Measurements from ENCODE around the gene GALR1.
"Not testable (repeated sequence)": the region's sequence is repeated elsewhere in the genome, so short reads cannot be mapped to it uniquely, and the experiment has no call there.

GALR1 gene

DNA sequence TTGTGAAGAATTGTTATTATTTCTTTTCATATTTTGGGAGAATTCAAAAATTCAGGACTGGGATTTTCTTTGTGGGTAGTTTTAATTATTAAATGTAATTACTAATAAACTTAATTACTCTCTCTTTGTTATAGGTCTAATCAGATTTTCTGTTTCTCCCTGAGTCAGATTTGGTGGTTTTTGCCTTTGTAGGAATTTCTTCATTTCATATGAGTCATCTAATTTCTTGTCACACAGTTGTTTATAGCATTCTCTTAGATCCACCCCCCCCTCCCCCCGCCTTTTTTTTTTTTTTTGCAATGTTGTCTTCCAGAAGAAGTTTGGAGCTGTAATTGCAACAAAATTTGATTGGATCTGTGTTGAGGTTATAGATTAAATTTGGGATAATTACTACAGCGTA is 26.0 kb upstream of the GALR1 start:
- H3K4me3 Mint-ChIP-seq, result no peak overlapping the region
- H3K9me3 Mint-ChIP-seq, result no peaks in the 10 kb centered on the region
- H3K27ac Mint-ChIP-seq, result peak overlapping the region; percentile 84
- peaks cover 14% of the 10 kb centered on the region for H3K27me3 Mint-ChIP-seq
- H3K36me3 Mint-ChIP-seq (ENCODE audit: low read depth), result no peaks in the 10 kb centered on the region
- peaks cover 23% of the 10 kb centered on the region for H3K4me1 Mint-ChIP-seq (ENCODE audit: low read depth)

DNA sequence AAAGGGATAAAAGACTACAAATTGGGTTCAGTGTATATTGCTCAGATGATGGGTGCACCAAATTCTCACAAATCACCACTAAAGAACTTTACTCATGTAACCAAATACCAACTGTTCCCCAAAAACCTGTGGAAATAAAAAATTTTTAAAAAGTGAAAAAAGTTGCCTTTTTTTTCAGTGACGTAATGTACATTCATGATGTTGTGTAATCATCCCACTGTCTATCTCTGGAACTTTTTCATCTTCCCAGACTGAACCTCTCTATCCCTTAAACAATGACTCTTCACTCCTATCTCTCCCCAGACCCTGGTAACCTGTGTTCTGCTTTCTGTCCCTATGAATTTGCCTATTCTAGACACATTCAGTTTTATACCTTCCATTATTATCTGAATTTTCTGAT is 19.0 kb upstream of the GALR1 start:
- Mint-ChIP-seq H3K4me1 (ENCODE audit: low read depth) (no peaks in the 10 kb centered on the region), H3K36me3 (ENCODE audit: low read depth) (no peaks in the 10 kb centered on the region), H3K27me3 (peaks cover 27% of the 10 kb centered on the region), H3K9me3 (no peaks in the 10 kb centered on the region), H3K27ac (no peak overlapping the region), H3K4me3 (no peak overlapping the region)

DNA sequence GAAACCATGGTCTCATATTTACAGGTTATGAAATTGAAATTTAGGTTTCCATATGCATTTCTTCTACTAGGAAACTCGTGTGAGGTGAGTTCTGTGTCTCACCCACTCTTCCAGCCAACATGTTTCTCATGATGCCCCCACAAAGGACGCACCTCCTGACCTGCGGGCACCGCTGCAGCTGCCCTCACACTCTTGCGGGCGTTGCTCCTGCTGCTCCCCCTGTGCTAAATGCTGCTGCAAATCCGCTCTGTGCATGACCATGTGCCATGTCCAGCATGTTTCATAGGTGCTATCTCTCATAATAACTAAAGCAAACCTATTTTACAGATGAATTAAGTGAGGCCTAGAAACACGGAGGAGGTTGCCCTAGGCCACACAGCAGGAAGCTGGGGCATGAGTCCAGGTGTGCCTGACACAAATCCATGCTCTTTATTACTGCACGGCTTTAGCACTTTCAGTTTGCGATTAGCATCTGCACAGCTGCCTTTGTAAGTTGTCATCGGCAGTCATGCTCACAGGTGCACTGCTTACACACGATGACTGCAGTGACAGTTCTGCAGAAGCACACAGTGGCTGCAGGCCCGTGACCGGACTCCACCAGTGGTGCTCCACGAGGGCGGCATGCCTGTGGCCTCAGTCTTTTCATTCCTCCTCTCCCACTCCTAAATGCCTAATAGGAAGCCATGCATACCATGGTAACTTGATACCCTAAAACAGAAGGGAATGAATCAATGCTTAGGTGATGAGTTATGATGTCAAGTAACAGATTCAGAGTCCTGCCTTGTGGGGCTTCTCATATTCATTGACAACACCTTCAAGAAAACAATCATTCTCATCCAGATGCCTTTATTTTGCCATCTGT is 14.9 kb upstream of the GALR1 start:
- Mint-ChIP-seq H3K36me3 (ENCODE audit: low read depth) (peaks cover 7% of the 10 kb centered on the region), H3K27ac (no peak overlapping the region), H3K4me1 (ENCODE audit: low read depth) (no peaks in the 10 kb centered on the region), H3K27me3 (peaks cover 17% of the 10 kb centered on the region), H3K4me3 (no peak overlapping the region), H3K9me3 (peaks cover 13% of the 10 kb centered on the region)

DNA sequence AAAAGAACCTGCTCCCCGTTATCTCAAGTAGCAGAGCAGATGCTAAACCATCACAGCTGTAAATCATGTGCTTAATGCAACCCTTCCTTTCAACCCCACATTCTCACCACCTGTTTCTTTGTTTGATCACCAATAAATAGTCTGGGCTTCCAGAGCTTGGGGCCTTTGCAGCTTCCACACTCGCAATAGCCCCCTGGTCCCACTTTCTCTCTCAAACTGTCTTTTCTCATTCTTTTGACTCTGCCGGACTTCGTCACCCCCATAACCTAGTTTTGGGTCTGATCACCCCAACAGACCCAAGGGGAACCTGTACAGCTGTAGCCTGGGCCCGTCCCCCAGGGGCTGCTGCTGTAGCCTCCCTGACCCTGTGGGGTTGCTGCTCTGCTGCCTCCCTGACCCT is 10.4 kb upstream of the GALR1 start:
- H3K4me3 Mint-ChIP-seq; H3K36me3 Mint-ChIP-seq (ENCODE audit: low read depth); H3K27ac Mint-ChIP-seq; H3K4me1 Mint-ChIP-seq (ENCODE audit: low read depth): not testable (repeated sequence)
- Mint-ChIP-seq H3K27me3 (peaks cover 10% of the 10 kb centered on the region), H3K9me3 (peaks cover 19% of the 10 kb centered on the region)

DNA sequence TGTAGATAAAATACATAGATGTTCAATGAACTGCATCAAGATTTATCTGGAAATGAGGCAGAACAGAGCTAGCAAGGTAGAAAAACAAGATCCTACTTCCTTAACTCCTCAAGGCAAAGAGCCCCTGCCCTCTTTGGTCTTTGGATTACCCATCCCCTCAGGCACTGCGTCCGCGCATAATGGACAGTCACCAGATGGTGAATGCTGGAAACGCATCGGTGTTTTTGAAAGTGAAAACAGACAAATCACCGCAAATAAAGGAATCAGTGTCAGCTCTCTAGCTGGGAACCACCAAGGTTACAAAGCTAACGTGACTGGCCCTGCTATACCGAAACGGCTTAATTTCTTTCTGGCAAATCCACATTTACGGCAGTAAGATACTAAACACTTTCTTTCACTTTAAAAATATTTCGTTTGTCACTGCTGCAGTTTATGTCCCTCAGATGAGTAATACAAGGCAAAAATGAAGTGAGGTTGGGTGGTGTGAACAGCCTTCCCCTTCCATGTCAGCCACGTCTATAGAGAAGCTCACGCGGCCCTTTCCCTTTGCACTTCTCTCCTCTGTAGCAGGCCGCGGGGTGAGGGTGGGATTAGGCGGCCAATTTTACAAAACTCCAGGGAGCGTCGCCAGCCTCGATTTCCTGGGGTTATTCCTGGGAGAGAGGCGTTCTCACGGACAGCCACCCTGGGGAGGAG is 627 bp upstream of the GALR1 start:
- H3K27me3 Mint-ChIP-seq, result peaks cover 70% of the 10 kb centered on the region
- H3K36me3 Mint-ChIP-seq (ENCODE audit: low read depth), result peaks cover 3% of the 10 kb centered on the region
- H3K4me3 Mint-ChIP-seq, result peak overlapping the region; percentile 63

DNA sequence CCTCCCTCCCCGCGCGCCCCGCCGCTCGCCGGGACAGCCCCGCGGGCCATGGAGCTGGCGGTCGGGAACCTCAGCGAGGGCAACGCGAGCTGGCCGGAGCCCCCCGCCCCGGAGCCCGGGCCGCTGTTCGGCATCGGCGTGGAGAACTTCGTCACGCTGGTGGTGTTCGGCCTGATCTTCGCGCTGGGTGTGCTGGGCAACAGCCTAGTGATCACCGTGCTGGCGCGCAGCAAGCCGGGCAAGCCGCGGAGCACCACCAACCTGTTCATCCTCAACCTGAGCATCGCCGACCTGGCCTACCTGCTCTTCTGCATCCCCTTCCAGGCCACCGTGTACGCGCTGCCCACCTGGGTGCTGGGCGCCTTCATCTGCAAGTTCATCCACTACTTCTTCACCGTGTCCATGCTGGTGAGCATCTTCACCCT is 865 bp downstream of the GALR1 start:
- peaks cover 14% of the 10 kb centered on the region for H3K4me1 Mint-ChIP-seq (ENCODE audit: low read depth)
- H3K4me3 Mint-ChIP-seq, result peak overlapping the region; percentile 23
- H3K27me3 Mint-ChIP-seq, result peaks cover 61% of the 10 kb centered on the region
- H3K36me3 Mint-ChIP-seq (ENCODE audit: low read depth), result peaks cover 3% of the 10 kb centered on the region
- no peak overlapping the region for H3K27ac Mint-ChIP-seq
- peaks cover 9% of the 10 kb centered on the region for H3K9me3 Mint-ChIP-seq

More for the DNA sequence above, 627 bp upstream of the GALR1 start:
- peaks cover 9% of the 10 kb centered on the region for H3K9me3 Mint-ChIP-seq
- peaks cover 14% of the 10 kb centered on the region for H3K4me1 Mint-ChIP-seq (ENCODE audit: low read depth)
- no peak overlapping the region for H3K27ac Mint-ChIP-seq

DNA sequence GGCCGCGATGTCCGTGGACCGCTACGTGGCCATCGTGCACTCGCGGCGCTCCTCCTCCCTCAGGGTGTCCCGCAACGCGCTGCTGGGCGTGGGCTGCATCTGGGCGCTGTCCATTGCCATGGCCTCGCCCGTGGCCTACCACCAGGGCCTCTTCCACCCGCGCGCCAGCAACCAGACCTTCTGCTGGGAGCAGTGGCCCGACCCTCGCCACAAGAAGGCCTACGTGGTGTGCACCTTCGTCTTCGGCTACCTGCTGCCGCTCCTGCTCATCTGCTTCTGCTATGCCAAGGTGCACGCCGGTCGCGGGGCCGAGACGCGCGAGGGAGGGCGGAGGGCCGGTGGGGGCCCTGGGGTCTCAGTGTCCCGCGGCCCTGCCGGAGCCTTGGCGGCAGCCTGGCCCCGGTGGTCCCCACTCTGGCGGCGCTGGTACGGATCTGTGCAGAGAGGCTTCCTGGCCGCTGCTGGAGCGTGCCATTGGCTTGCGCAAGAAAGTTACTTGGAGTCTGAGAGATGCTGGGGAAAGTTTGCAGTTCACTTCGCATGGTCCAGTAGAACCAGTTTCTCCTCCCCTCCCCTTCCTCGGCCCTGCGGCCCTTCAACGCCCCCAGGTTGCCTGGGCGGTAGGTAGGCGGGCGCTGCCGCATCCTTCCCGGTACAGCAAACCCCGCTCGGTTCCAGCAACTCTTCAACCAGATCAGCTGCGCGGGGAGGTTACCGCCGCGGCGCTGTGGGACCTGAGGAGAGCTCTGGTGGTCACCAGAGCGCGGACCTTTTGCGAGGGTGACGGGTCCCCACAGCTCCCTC is 1.5 kb downstream of the GALR1 start:
- H3K27me3 Mint-ChIP-seq, result peaks cover 60% of the 10 kb centered on the region
- H3K4me1 Mint-ChIP-seq (ENCODE audit: low read depth), result peaks cover 14% of the 10 kb centered on the region
- H3K36me3 Mint-ChIP-seq (ENCODE audit: low read depth), result peaks cover 3% of the 10 kb centered on the region
- H3K4me3 Mint-ChIP-seq, result peak overlapping the region; percentile 23
- H3K27ac Mint-ChIP-seq, result no peak overlapping the region
- peaks cover 9% of the 10 kb centered on the region for H3K9me3 Mint-ChIP-seq

DNA sequence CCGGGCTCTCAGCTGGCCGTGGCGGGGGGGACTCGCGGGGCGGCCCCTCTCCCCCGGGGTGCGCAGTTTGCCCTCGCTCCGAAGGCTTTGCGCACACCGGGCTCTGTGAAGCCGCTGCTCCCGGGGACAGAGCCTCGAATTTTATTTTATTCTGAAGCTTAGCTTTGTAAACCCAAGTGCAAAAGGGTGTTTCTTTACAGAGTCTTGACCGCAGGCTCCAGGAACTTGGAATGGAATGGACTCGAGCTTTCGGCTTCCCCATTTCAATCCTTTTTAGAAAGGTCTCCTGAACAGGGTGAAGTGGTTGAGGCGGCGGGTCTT is 2.0 kb downstream of the GALR1 start:
- peaks cover 3% of the 10 kb centered on the region for H3K36me3 Mint-ChIP-seq (ENCODE audit: low read depth)
- no peak overlapping the region for H3K4me3 Mint-ChIP-seq
- H3K4me1 Mint-ChIP-seq (ENCODE audit: low read depth), result peaks cover 14% of the 10 kb centered on the region
- peaks cover 9% of the 10 kb centered on the region for H3K9me3 Mint-ChIP-seq
- H3K27me3 Mint-ChIP-seq, result peaks cover 60% of the 10 kb centered on the region
- H3K27ac Mint-ChIP-seq, result no peak overlapping the region

DNA sequence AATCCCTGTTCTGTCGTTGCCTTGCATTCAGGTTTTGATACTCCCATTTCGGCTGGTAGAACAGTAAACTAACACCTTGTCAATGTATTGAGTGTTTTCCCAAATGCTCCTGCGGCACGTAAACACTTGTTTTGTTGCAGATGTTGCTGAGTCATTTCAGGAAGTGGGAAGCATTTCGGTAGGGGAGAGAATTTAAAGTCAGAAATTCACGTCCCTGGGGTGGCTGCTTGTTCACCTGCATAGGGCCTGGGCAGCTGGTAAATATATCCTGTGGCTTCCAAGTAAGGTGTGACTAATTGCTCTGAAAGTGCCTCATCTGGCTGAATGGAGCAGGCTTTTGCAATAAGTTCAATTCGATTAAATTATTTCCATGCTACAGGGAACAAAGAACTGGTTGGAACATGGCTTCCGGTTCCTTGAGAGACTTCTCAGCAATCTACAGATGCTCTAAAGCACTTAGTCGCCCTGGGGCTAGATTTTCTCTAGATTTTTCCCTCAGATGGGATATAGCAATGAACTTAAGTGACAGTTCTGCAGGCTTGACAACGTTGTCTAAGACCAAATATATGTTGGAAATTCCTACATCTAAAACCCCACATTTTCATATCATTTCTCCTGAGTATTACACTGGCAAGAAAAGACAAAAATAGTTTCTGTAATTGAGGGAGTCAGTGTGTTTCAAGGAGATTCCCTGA is 5.2 kb downstream of the GALR1 start:
- Mint-ChIP-seq H3K4me3 (no peak overlapping the region), H3K36me3 (ENCODE audit: low read depth) (peaks cover 3% of the 10 kb centered on the region), H3K27me3 (peaks cover 42% of the 10 kb centered on the region), H3K9me3 (no peaks in the 10 kb centered on the region), H3K27ac (no peak overlapping the region), H3K4me1 (ENCODE audit: low read depth) (peaks cover 4% of the 10 kb centered on the region)

DNA sequence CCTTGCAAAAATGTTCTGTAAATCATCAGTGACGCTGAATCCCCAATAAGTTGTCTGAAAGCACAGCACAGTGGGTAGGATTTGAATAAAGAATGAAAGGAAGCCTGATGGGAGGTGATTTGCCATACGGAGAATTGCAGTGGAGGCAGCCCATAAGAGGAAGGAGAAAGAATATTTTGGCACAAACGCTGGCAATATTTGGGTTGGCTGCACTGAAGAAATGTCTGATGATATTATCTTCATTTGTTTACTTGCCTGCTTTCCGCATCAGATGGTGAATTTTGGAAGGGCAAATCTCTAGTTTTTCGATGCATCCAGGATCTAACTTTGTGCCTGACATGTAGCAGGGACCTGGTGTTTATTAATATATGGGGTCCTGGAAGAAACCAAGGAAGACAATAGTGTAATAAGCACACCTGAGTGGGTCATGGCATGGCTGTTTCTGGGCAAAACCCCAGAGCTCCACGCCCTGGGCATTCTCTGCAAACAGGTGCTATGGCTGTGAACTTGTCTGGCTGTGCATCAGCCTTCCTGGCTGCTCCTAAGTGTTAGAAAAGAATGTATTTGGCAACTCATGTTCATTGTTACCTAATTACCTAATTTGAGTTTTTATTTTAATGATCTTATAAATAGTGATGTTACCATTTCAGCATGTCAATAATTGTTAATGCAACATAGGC is 5.9 kb downstream of the GALR1 start:
- peaks cover 3% of the 10 kb centered on the region for H3K4me1 Mint-ChIP-seq (ENCODE audit: low read depth)
- H3K27me3 Mint-ChIP-seq, result peaks cover 41% of the 10 kb centered on the region
- peaks cover 3% of the 10 kb centered on the region for H3K36me3 Mint-ChIP-seq (ENCODE audit: low read depth)
- no peaks in the 10 kb centered on the region for H3K9me3 Mint-ChIP-seq
- H3K4me3 Mint-ChIP-seq, result no peak overlapping the region
- H3K27ac Mint-ChIP-seq, result no peak overlapping the region

DNA sequence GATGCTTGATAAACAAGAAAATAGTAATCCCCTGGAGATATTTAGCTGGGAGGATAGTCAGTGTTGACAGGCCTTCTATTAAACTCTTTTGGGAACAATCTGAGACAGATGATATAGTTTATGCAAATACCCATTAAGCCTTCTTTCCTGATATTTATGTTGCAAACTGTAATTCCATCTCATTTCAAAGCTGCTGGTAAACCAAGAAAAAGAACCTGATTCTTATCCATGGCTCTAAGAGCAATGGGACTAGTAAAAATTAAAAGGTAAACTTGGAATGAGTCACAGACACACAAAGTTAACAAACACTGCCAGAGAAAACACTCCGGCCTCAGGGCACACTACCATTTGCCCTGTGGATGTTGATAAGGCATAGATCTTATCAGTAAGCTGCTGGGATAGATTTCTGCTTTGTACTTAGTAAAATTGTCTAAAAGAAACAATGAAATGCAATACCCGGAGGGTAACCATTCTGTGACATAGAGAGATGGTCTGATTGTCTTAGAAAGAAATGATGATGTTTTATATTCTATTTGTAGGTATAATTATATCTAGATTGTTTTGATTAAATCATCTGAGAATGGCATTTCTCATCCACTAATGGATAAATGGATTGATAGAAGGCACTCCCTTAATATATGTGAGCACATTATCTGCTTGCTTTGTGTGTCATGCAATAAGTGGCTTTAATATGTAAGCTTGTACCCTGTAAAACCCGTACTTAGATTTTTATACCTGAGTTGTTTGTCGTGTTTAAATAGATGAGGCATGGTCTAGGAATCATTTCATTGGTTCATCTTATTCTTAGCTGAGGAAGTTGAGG is 13.2 kb downstream of the GALR1 start:
- peaks cover 3% of the 10 kb centered on the region for H3K36me3 Mint-ChIP-seq (ENCODE audit: low read depth)
- peaks cover 14% of the 10 kb centered on the region for H3K9me3 Mint-ChIP-seq
- no peak overlapping the region for H3K4me3 Mint-ChIP-seq
- peaks cover 23% of the 10 kb centered on the region for H3K27me3 Mint-ChIP-seq
- no peak overlapping the region for H3K27ac Mint-ChIP-seq
- no peaks in the 10 kb centered on the region for H3K4me1 Mint-ChIP-seq (ENCODE audit: low read depth)

DNA sequence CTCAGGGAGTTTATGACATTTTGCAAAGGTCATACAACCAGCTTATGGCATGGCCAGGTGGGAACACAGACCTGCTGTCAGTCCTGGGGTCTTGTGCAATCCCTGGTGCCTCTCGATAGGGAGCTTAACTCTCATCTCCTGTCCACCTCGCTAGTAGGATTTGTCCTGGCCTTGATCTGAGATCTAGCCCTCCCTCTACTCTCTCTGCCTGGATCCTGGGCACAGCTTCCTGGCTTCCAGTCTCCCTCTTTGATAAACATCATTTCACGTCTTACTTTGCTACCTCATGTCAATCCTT is 13.8 kb downstream of the GALR1 start:
- H3K4me3 Mint-ChIP-seq, result no peak overlapping the region
- H3K27me3 Mint-ChIP-seq, result peaks cover 24% of the 10 kb centered on the region
- H3K9me3 Mint-ChIP-seq, result peaks cover 14% of the 10 kb centered on the region
- no peak overlapping the region for H3K27ac Mint-ChIP-seq
- no peaks in the 10 kb centered on the region for H3K4me1 Mint-ChIP-seq (ENCODE audit: low read depth)
- peaks cover 3% of the 10 kb centered on the region for H3K36me3 Mint-ChIP-seq (ENCODE audit: low read depth)

DNA sequence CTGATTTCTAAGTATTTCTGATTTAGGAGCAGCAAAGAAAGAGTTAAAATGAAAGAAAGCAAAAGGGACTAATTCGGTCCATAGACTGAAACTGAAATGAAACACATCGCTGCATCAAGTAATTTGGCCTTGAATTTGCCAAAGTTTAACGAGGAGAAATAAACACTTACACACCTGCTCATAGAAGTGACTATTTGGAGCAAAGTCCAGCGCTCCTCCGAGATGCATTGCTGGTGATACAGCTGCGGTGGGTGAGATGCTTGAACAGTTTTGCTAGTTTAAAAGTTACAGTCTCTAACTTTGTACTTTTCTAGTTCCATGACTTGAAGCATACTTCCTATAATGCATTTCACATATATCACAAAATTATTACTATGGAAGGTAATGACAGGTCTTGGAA is 18.3 kb downstream of the GALR1 start:
- Mint-ChIP-seq H3K27ac (no peak overlapping the region), H3K36me3 (ENCODE audit: low read depth) (peaks cover 3% of the 10 kb centered on the region), H3K4me3 (no peak overlapping the region), H3K4me1 (ENCODE audit: low read depth) (no peaks in the 10 kb centered on the region), H3K27me3 (peaks cover 41% of the 10 kb centered on the region), H3K9me3 (peaks cover 14% of the 10 kb centered on the region)

DNA sequence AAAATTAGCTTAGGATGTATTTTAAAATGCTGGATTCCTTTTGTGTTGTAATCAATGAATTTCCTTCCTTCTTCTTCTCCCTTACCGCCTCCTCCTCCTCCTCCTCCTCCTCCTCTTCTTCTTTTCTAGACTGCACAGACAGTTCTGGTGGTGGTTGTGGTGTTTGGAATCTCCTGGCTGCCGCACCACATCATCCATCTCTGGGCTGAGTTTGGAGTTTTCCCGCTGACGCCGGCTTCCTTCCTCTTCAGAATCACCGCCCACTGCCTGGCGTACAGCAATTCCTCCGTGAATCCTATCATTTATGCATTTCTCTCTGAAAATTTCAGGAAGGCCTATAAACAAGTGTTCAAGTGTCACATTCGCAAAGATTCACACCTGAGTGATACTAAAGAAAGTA is 18.8 kb downstream of the GALR1 start:
- peaks cover 14% of the 10 kb centered on the region for H3K9me3 Mint-ChIP-seq
- no peak overlapping the region for H3K4me3 Mint-ChIP-seq
- no peak overlapping the region for H3K27ac Mint-ChIP-seq
- H3K27me3 Mint-ChIP-seq, result peaks cover 37% of the 10 kb centered on the region
- no peaks in the 10 kb centered on the region for H3K4me1 Mint-ChIP-seq (ENCODE audit: low read depth)
- H3K36me3 Mint-ChIP-seq (ENCODE audit: low read depth), result peaks cover 3% of the 10 kb centered on the region
